K562 (cell line): ENCODE results near the gene TMEM185B. TPM values are rescaled to one million over a fixed set of nuclear protein-coding genes. Genes with fewer than 3 reads are reported as not detected.
A peak's percentile ranks its signal among the peaks of the same experiment; 100 is the strongest.

Source experiments
- ATF7 ChIP-seq: fragments of 450-650 bp; IDR thresholded peaks from 2 replicates; pipeline ENCODE4 v1.7.1; 2014; ENCODE audit warnings: mild to moderate bottlenecking, moderate library complexity
- CAMTA2 ChIP-seq: fragments of 250-450 bp; sonication (Bioruptor Pico); conservative IDR thresholded peaks from 2 replicates; pipeline ENCODE4 v1.5.1; 2022
- CHAMP1 ChIP-seq: fragments of 450-650 bp; IDR thresholded peaks from 2 replicates; pipeline ENCODE4 v1.6.1; 2016; ENCODE audit warnings: mild to moderate bottlenecking
- ESRRB ChIP-seq: fragments of 250-450 bp; sonication (Bioruptor Pico); IDR thresholded peaks from 2 replicates; pipeline ENCODE4 v1.5.0; 2020; ENCODE audit warnings: mild to moderate bottlenecking, moderate library complexity, borderline replicate concordance
- GABPB2 ChIP-seq: fragments of 250-450 bp; sonication (Bioruptor Pico); conservative IDR thresholded peaks from 2 replicates; pipeline ENCODE4 v1.5.1; 2021; ENCODE audit warnings: mild to moderate bottlenecking
- GTF2A2 ChIP-seq: IDR thresholded peaks from 2 replicates; pipeline ENCODE4 v1.6.1; 2016; ENCODE audit warnings: mild to moderate bottlenecking, missing genetic modification characterization, missing compliant biosample characterization
- KAT2B ChIP-seq: IDR thresholded peaks from one replicate; pipeline ENCODE4 v1.6.1; 2012; ENCODE audit warnings: low read depth, mild to moderate bottlenecking, control low read depth, inconsistent platforms, low read length, moderate library complexity
- KDM2B ChIP-seq: fragments of 250-450 bp; sonication (Bioruptor Pico); IDR thresholded peaks from 2 replicates; pipeline ENCODE4 v1.8.0; 2021; ENCODE audit warnings: mild to moderate bottlenecking, moderate library complexity
- KDM5B ChIP-seq: fragments of 200-600 bp; sonication (generic); IDR thresholded peaks from 2 replicates; pipeline ENCODE4 v1.6.1; 2012; ENCODE audit warnings: low read depth, mild to moderate bottlenecking, moderate library complexity, low read length, control low read depth, inconsistent platforms; ENCODE audit not compliant: insufficient replicate concordance
- LCOR ChIP-seq: sonication (generic); formaldehyde crosslinking; IDR thresholded peaks from 2 replicates; pipeline ENCODE4 v1.8.0; 2022; ENCODE audit warnings: mild to moderate bottlenecking, missing genetic modification reagents
- LEF1 ChIP-seq: fragments of 450-650 bp; IDR thresholded peaks from 2 replicates; pipeline ENCODE4 v1.6.1; 2016; ENCODE audit warnings: mild to moderate bottlenecking
- MECOM ChIP-seq: fragments of 250-450 bp; sonication (Bioruptor Pico); IDR thresholded peaks from 2 replicates; pipeline ENCODE4 v1.8.0; 2022; ENCODE audit warnings: inconsistent platforms
- NFE2L1 ChIP-seq: fragments of 450-650 bp; IDR thresholded peaks from 2 replicates; pipeline ENCODE4 v1.6.1; 2016; ENCODE audit warnings: missing genetic modification characterization, low read depth, mild to moderate bottlenecking, missing compliant biosample characterization, moderate library complexity, borderline replicate concordance
- PCBP2 ChIP-seq: fragments of 200-400 bp; formaldehyde crosslinking; IDR thresholded peaks from 2 replicates; pipeline ENCODE4 v1.6.1; 2018; ENCODE audit warnings: low read length, low read depth, mild to moderate bottlenecking, moderate library complexity; ENCODE audit not compliant: poor library complexity, severe bottlenecking
- SIN3A ChIP-seq, 2 experiments: fragments of 150-350 bp in 1 of 2; IDR thresholded peaks; 2 replicates each; pipeline ENCODE4 v1.6.1; 2011 to 2016; ENCODE audit warnings: borderline replicate concordance in 2 of 2, low read depth in 2 of 2, low read length in 2 of 2, mild to moderate bottlenecking in 2 of 2, moderate library complexity in 2 of 2; ENCODE audit not compliant: control insufficient read depth in 1 of 2
- TSC22D4 ChIP-seq: fragments of 450-650 bp; IDR thresholded peaks from 2 replicates; pipeline ENCODE4 v1.6.1; 2016; ENCODE audit warnings: missing genetic modification characterization, missing biosample characterization, control low read depth
- ZNF274 ChIP-seq: IDR thresholded peaks from 2 replicates; pipeline ENCODE4 v1.6.1; 2011; ENCODE audit warnings: low read depth, mild to moderate bottlenecking, low read length, moderate library complexity, borderline replicate concordance
- ZNF431 ChIP-seq: sonication (generic); formaldehyde crosslinking; IDR thresholded peaks from 2 replicates; pipeline ENCODE4 v1.8.0; 2022; ENCODE audit warnings: mild to moderate bottlenecking, missing genetic modification reagents
- polyA plus RNA-seq, 8 experiments: library from polyadenylated mRNA; depleted of rRNA in 4 of 8; stranded (reverse) in 5 of 8; unstranded in 3 of 8; fragments of >200 nt; fragmentation: Nextera tagmentation in 2 of 8; fragmentation: Illumina TruSeq in 1 of 8; extraction: Ambion mirVana in 2 of 8; extraction: Trizol in 1 of 8; gene quantifications; 2 replicates each; pipeline versions ENCODE4 v1.2.1 to v1.2.3, GENCODE V29; 2011 to 2014; ENCODE audit warnings: inconsistent platforms in 1 of 8, missing spikeins in 1 of 8
- total RNA-seq, 7 experiments: library from RNA; depleted of rRNA in 6 of 7; stranded (reverse); fragments of >200 nt in 6 of 7; fragmentation: Illumina TruSeq in 2 of 7; extraction: Trizol in 2 of 7; gene quantifications; 2 replicates each; pipeline versions ENCODE4 v1.2.1 to v1.2.3, GENCODE V29; 2011 to 2021; ENCODE audit warnings: low replicate concordance in 1 of 7
- TF ChIP-seq, protein P1 (sequence below): IDR thresholded peaks from 2 replicates; pipeline ENCODE4 v1.6.1; 2011; ENCODE audit warnings: borderline replicate concordance, low read depth, mild to moderate bottlenecking, moderate library complexity, low read length; ENCODE audit not compliant: insufficient read depth, poor library complexity, severe bottlenecking
- TF ChIP-seq, protein P2 (sequence below): fragments of 450-650 bp; IDR thresholded peaks from 2 replicates; pipeline ENCODE4 v1.6.1; 2018; ENCODE audit not compliant: partially characterized antibody

The TMEM185B gene
- total and polyA plus RNA-seq, 9 of the 15 experiments (the other 6 are each of a cell fraction or from before 2014, with no cell fraction given): 2.9 to 28.2 (median 11.5) TPM

- no peak for TF ChIP-seq CHAMP1
- no peak for TF ChIP-seq GABPB2 (CRISPR knock-in tag)
- TF ChIP-seq TSC22D4: no peak
- TF ChIP-seq KDM2B (CRISPR knock-in tag): no peak
- peak; percentile 61 for TF ChIP-seq ATF7
- no peak for TF ChIP-seq LEF1
- TF ChIP-seq PCBP2: no peak
- TF ChIP-seq, protein P1, sequence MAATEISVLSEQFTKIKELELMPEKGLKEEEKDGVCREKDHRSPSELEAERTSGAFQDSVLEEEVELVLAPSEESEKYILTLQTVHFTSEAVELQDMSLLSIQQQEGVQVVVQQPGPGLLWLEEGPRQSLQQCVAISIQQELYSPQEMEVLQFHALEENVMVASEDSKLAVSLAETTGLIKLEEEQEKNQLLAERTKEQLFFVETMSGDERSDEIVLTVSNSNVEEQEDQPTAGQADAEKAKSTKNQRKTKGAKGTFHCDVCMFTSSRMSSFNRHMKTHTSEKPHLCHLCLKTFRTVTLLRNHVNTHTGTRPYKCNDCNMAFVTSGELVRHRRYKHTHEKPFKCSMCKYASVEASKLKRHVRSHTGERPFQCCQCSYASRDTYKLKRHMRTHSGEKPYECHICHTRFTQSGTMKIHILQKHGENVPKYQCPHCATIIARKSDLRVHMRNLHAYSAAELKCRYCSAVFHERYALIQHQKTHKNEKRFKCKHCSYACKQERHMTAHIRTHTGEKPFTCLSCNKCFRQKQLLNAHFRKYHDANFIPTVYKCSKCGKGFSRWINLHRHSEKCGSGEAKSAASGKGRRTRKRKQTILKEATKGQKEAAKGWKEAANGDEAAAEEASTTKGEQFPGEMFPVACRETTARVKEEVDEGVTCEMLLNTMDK: no peak
- TF ChIP-seq SIN3A (IDR thresholded peaks at IDR 0.05; ENCODE audit: borderline replicate concordance in 2 of 2, control insufficient read depth in 1 of 2, low read depth in 2 of 2, low read length in 2 of 2): no peak
- no peak for TF ChIP-seq KDM5B
- TF ChIP-seq KAT2B: no peak
- no peak for TF ChIP-seq ESRRB
- TF ChIP-seq CAMTA2 (CRISPR knock-in tag): no peak
- TF ChIP-seq, protein P2, sequence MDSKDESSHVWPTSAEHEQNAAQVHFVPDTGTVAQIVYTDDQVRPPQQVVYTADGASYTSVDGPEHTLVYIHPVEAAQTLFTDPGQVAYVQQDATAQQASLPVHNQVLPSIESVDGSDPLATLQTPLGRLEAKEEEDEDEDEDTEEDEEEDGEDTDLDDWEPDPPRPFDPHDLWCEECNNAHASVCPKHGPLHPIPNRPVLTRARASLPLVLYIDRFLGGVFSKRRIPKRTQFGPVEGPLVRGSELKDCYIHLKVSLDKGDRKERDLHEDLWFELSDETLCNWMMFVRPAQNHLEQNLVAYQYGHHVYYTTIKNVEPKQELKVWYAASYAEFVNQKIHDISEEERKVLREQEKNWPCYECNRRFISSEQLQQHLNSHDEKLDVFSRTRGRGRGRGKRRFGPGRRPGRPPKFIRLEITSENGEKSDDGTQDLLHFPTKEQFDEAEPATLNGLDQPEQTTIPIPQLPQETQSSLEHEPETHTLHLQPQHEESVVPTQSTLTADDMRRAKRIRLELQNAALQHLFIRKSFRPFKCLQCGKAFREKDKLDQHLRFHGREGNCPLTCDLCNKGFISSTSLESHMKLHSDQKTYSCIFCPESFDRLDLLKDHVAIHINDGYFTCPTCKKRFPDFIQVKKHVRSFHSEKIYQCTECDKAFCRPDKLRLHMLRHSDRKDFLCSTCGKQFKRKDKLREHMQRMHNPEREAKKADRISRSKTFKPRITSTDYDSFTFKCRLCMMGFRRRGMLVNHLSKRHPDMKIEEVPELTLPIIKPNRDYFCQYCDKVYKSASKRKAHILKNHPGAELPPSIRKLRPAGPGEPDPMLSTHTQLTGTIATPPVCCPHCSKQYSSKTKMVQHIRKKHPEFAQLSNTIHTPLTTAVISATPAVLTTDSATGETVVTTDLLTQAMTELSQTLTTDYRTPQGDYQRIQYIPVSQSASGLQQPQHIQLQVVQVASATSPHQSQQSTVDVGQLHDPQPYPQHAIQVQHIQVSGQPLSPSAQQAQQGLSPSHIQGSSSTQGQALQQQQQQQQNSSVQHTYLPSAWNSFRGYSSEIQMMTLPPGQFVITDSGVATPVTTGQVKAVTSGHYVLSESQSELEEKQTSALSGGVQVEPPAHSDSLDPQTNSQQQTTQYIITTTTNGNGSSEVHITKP: peak; percentile 97
- TF ChIP-seq GTF2A2 (tag): no peak
- no peak for TF ChIP-seq MECOM
- no peak for TF ChIP-seq LCOR (CRISPR knock-in tag)
- no peak for TF ChIP-seq ZNF274
- TF ChIP-seq ZNF431 (CRISPR knock-in tag): no peak
- TF ChIP-seq NFE2L1 (tag): no peak
- TF ChIP-seq, all 486 proteins: peak for 4
These were observed 41.1 kb downstream of the TMEM185B start (continued) for GRCh38 chr2:120182019-120182560.
